ENCODE data around the gene CCRL2. TPM values are rescaled to one million over a fixed set of nuclear protein-coding genes. Genes with fewer than 3 reads are reported as not detected.

Gene CCRL2
- total and polyA plus RNA-seq, 9 of the 15 experiments (the other 6 are each of a cell fraction or from before 2014, with no cell fraction given): 3.4 to 5.7 (median 4.0) TPM

DNA sequence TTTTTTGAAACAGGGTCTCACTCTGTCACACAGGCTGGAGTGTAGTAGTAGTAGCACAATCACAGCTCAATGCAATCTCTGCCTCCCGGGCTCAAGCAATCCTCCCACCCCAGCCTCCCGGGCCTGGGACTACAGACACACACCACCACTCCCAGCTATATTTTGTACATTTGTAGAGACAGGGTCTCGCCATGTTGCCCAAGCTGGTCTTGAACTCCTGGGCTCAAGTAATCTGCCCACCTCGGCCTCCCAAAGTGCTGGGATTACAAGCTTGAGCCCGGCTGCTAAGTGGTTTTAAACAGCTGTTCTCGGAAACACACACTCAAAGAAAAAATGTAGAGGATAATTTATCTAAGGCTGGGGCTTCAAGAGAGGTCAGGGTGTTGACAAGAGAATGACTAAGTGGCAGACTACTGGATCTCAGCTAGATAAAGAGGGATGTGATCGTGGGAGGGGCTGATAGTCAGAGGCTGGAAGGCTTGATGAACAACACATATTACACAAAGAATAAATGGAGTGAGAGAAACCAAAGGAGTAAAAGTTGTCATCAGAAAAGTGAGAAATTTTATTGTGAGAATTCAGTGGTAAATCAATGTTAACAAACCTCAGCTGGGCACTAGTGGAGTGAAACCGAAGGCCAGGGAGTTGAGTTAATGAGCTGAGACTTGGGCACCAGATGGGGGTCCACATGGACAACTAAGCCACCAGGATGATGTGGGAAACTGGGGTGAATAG is 6.9 kb upstream of the CCRL2 start (continued):
- TF ChIP-seq, protein P1, sequence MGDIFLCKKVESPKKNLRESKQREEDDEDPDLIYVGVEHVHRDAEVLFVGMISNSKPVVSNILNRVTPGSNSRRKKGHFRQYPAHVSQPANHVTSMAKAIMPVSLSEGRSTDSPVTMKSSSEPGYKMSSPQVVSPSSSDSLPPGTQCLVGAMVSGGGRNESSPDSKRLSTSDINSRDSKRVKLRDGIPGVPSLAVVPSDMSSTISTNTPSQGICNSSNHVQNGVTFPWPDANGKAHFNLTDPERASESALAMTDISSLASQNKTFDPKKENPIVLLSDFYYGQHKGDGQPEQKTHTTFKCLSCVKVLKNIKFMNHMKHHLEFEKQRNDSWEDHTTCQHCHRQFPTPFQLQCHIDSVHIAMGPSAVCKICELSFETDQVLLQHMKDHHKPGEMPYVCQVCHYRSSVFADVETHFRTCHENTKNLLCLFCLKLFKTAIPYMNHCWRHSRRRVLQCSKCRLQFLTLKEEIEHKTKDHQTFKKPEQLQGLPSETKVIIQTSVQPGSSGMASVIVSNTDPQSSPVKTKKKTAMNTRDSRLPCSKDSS (IDR thresholded peaks at IDR 0.05; ENCODE audit: low read depth, partially characterized antibody): no peak
- TF ChIP-seq NFIC (IDR thresholded peaks at IDR 0.05) (peak; percentile 58), ZNF384 (IDR thresholded peaks at IDR 0.05; ENCODE audit: low read depth, low read length) (peak; percentile 70), SMARCC2 (IDR thresholded peaks at IDR 0.05; ENCODE audit: low read depth) (peak; percentile 83), PHTF2 (CRISPR knock-in tag; IDR thresholded peaks at IDR 0.05) (no peak; the same call in 1 of the 2 replicates), HEY1 (CRISPR knock-in tag; IDR thresholded peaks at IDR 0.05; ENCODE audit: borderline replicate concordance) (0 out of 2 replicates have a peak, but pooled peaks have one; percentile 19), GATAD2B (IDR thresholded peaks at IDR 0.05; ENCODE audit: borderline replicate concordance) (0 out of 2 replicates have a peak, but pooled peaks have one; percentile 33), PML (IDR thresholded peaks at IDR 0.05; ENCODE audit: low read length) (peak; percentile 74; the same call in 1 of the 2 replicates), SPI1 (IDR thresholded peaks at IDR 0.05; ENCODE audit: borderline replicate concordance, low read depth, low read length) (no peak), NR2C2 (CRISPR knock-in tag; IDR thresholded peaks at IDR 0.05) (no peak), NR2C2 (tag; IDR thresholded peaks at IDR 0.05) (peak; percentile 80)
- TF ChIP-seq, protein P2, sequence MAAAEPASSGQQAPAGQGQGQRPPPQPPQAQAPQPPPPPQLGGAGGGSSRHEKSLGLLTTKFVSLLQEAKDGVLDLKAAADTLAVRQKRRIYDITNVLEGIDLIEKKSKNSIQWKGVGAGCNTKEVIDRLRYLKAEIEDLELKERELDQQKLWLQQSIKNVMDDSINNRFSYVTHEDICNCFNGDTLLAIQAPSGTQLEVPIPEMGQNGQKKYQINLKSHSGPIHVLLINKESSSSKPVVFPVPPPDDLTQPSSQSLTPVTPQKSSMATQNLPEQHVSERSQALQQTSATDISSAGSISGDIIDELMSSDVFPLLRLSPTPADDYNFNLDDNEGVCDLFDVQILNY (CRISPR knock-in tag; IDR thresholded peaks at IDR 0.05): no peak
- TF ChIP-seq, protein P3, sequence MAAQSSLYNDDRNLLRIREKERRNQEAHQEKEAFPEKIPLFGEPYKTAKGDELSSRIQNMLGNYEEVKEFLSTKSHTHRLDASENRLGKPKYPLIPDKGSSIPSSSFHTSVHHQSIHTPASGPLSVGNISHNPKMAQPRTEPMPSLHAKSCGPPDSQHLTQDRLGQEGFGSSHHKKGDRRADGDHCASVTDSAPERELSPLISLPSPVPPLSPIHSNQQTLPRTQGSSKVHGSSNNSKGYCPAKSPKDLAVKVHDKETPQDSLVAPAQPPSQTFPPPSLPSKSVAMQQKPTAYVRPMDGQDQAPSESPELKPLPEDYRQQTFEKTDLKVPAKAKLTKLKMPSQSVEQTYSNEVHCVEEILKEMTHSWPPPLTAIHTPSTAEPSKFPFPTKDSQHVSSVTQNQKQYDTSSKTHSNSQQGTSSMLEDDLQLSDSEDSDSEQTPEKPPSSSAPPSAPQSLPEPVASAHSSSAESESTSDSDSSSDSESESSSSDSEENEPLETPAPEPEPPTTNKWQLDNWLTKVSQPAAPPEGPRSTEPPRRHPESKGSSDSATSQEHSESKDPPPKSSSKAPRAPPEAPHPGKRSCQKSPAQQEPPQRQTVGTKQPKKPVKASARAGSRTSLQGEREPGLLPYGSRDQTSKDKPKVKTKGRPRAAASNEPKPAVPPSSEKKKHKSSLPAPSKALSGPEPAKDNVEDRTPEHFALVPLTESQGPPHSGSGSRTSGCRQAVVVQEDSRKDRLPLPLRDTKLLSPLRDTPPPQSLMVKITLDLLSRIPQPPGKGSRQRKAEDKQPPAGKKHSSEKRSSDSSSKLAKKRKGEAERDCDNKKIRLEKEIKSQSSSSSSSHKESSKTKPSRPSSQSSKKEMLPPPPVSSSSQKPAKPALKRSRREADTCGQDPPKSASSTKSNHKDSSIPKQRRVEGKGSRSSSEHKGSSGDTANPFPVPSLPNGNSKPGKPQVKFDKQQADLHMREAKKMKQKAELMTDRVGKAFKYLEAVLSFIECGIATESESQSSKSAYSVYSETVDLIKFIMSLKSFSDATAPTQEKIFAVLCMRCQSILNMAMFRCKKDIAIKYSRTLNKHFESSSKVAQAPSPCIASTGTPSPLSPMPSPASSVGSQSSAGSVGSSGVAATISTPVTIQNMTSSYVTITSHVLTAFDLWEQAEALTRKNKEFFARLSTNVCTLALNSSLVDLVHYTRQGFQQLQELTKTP (IDR thresholded peaks at IDR 0.05; ENCODE audit: low read depth in 1 of 2, partially characterized antibody in 2 of 2): peak; percentile 17 to 81
- TF ChIP-seq, protein P4, sequence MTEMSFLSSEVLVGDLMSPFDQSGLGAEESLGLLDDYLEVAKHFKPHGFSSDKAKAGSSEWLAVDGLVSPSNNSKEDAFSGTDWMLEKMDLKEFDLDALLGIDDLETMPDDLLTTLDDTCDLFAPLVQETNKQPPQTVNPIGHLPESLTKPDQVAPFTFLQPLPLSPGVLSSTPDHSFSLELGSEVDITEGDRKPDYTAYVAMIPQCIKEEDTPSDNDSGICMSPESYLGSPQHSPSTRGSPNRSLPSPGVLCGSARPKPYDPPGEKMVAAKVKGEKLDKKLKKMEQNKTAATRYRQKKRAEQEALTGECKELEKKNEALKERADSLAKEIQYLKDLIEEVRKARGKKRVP (CRISPR knock-in tag; IDR thresholded peaks at IDR 0.05): peak; percentile 62; the same call in 1 of the 2 replicates
- TF ChIP-seq, protein P5, sequence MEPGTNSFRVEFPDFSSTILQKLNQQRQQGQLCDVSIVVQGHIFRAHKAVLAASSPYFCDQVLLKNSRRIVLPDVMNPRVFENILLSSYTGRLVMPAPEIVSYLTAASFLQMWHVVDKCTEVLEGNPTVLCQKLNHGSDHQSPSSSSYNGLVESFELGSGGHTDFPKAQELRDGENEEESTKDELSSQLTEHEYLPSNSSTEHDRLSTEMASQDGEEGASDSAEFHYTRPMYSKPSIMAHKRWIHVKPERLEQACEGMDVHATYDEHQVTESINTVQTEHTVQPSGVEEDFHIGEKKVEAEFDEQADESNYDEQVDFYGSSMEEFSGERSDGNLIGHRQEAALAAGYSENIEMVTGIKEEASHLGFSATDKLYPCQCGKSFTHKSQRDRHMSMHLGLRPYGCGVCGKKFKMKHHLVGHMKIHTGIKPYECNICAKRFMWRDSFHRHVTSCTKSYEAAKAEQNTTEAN (CRISPR knock-in tag; IDR thresholded peaks at IDR 0.05): no peak
- TF ChIP-seq, protein P6, sequence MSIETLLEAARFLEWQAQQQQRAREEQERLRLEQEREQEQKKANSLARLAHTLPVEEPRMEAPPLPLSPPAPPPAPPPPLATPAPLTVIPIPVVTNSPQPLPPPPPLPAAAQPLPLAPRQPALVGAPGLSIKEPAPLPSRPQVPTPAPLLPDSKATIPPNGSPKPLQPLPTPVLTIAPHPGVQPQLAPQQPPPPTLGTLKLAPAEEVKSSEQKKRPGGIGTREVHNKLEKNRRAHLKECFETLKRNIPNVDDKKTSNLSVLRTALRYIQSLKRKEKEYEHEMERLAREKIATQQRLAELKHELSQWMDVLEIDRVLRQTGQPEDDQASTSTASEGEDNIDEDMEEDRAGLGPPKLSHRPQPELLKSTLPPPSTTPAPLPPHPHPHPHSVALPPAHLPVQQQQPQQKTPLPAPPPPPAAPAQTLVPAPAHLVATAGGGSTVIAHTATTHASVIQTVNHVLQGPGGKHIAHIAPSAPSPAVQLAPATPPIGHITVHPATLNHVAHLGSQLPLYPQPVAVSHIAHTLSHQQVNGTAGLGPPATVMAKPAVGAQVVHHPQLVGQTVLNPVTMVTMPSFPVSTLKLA (conservative IDR thresholded peaks at IDR 0.05): no peak; a peak in 2 of 4 replicates
